HG02885 (cell line): ENCODE data around the gene FBXL15.
A peak's percentile ranks its signal among the peaks of the same experiment; 100 is the strongest.
"Not testable (repeated sequence)": the region's sequence is repeated elsewhere in the genome, so short reads cannot be mapped to it uniquely, and the experiment has no call there.

Experiments used
- ATAC-seq: cut with Tn5 transposase; IDR thresholded peaks from one replicate; pipeline ENCODE4 v1.9.1; 2021; ENCODE audit warnings: mild to moderate bottlenecking; ENCODE audit not compliant: unreplicated experiment, poor library complexity

The FBXL15 gene

GRCh38 chr10:102451105-102451969 lies 30.7 kb downstream of the FBXL15 start, which contains the start of gene C10orf95:
Gene C10orf95 (minus strand): TSS chr10:102451543. CDS start chr10:102451093, 450 bp downstream.
- no peak for ATAC-seq

- no peak for ATAC-seq
Observed at GRCh38 chr10:102452672-102453340, 32.2 kb downstream of the FBXL15 start.

- ATAC-seq: no peak
Observed at GRCh38 chr10:102453502-102453901, 32.9 kb downstream of the FBXL15 start.

GRCh38 chr10:102454662-102455487 lies 34.2 kb downstream of the FBXL15 start:
- not testable (repeated sequence) for ATAC-seq

DNA sequence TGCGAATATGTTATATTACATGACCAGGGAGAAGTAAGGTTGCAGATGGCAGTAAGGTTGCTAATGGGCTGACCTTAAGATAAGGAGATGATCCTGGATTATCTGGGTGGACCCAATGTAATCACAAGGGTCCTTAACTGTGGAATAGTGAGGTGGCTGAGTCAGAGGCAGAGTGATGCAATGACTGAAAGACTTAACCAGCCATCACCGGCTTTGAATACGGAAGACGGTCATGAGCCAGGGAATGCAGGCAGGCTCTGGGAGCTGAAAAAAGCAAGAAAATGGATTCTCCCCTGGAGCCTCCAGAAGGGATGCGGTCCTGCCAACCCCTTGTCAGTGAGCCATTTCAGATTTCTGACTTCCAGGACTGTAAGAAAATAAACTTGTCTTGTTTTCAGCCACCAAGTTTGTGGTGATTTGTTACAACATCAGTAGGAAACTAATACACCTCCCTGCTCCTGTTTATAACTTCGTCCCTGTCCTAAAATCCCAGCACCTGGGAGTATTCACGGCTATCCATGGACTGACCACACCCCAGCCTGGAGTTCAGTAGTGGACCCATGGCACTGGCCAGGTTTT lies 35.3 kb downstream of the FBXL15 start:
- ATAC-seq: no peak

DNA sequence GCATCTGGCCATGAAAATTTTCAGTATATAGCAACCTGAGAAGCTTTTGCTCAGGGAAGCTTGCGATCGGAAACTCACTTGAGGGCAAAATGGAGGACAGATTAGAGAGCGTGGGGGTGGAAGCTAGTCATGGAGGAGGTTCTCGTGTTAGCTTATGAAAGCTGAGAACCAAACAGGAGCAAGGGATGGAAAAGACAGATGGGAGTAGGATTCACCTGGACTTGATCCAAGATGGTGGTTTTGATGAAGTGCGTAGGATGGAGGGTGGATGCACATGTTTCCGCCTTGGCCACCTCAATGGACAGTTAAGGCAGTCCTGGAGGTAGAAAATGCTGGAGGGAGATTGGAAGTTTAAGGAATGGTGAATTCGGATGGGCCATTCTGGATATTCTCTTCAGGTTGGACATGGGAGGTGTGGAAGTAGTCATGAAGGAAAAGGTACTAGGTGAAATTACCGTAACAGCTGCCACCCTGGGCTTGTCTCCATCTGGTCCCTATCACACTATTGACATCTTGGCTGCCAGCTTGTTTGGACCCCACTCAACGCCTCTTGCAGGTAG lies 37.0 kb downstream of the FBXL15 start:
- no peak for ATAC-seq

DNA sequence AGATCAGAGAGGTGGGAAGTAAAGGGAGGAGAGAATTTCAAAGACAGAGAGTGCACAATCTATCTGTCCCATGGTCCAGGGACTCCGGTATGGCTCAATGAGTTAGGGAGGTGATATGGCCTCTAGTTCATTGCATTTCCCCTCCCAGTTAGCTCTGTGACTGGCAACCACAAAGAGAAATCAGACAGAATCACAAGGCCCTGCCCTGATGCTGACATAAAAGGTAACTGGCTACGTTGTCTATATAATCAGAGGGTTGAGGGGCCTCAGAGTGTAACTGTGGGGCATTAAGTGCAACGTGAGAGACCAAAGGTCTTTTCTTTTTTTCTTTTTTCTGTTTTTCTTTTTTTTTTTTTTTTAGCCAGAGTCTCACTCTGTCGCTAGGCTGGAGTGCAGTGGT lies 38.0 kb downstream of the FBXL15 start:
- ATAC-seq: no peak

DNA sequence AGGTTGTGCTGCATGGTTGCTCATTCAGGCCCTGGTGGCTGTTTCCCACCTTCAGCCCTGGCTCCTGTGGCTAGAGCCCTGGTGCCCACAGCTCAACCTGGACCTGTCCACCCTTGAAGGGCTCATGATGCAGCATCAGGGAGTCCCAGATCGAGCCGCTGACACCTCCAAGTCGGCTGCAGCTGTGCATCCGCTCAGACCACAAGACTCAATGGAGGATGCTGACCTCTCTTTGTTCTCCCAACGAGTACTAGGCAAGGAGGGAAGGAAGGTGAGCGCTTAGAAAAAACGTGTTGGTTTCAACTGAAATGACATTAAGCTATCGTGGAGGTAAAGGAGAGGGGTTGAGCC lies 40.2 kb downstream of the FBXL15 start:
- ATAC-seq: peak; percentile 28

DNA sequence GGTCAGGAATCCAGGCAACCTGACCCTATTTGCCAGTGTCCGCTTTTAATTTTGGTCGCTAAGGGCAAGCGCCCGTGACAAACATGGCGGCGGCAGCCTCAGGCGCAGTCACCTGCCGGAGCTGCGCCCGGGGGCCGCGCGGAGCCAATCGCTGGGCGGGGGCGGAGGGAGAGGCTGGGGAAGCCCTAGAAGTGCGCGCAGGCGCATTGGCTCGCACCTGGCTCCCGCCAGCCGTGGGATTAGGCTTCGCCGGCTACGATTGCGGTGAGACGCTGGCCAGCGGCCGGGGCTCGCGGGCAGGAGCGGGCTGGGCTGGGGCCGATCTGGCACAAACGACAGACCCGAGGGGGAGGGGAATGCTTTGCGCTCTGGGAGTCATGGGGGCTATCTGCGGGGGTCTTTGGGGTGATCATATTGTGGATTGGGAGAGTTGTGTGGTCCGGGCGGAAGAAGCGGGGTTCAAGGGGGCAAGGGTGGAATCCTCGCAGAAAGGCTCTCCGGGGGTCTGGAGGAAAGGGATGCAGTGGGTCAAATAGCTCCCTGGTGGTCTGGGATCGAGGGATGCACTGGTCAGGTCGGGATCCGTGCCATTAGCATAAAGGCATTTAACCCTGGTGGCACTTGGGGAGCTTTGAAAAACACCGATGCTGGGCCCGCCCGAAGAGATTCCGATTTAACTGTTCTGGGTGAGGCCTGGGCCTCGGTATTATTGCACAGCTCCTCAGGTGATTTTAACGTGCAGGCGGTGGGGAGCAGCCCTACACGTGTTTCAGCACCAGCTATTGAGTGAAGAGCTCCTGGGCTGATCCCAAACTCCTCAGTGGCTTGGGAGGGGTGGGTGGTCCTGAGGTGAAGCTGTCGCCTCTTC lies 40.8 kb downstream of the FBXL15 start:
- ATAC-seq: peak; percentile 91

DNA sequence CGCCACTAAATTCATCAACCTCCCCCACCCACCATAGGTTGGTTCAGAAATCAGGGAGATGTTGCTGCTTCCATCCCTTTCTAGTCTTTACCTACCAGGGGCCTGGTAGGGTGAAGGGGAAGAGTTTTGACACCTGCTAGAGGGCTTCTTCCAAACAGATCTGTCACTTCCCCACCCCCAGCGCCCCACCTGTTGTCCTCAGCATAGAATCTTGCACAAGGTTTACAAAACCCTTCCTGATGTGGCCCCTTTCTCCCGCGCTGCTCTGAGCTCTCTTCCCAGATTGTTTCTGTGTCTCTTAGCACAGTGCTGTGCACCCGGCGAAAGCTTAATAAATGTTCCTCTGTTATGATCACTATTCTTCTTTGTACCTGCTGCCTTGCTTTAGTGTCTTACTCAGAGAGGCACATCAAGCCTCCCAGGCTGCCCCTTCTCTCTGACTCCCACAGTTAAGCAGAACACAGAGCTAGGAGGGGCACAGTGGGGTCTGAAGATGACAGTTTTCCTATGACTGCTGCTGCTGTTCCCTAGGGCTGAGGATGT lies 41.9 kb downstream of the FBXL15 start:
- ATAC-seq: no peak

DNA sequence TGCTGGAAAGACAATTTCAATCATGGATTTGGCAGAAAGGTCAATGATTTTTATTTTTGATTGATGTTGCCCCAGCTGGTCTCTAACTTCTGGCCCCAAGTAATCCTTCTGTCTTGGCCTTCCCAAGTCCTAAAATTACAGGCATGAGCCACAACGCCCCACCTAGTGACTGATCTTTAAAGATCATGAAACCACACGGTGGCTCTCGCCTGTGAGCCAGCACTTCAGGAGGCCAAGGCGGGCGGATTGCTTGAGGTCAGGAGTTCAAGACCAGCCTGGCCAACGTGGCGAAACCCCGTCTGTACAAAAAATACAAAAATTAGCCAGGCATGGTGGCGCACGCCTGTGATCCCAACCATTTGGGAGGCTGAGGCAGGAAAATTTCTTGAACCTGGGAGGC lies 43.3 kb downstream of the FBXL15 start:
- no peak for ATAC-seq

- no peak for ATAC-seq
Observed at GRCh38 chr10:102465466-102465865, 44.8 kb downstream of the FBXL15 start.

DNA sequence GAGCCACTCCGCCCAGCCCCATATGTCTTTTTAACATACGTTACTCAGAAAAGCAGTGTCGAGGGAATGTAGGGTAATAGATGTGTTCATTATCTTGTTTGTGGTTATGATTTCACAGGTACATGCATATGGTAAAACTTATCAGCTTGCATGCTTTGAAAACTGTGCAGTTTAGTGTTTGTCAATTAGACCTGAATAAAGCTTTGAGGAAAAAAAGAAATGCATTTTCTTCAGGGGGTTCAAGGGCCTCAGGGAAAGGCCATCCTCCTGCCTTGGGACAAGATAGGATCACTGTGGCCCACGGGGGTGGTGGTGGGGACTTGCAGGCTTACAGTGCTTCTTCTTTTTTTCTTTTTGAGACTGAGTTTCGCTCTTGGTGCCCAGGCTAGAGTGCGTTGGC lies 46.7 kb downstream of the FBXL15 start:
- ATAC-seq: no peak

- no peak for ATAC-seq
Observed at GRCh38 chr10:102467971-102468438, 47.4 kb downstream of the FBXL15 start.

- no peak for ATAC-seq
Observed at GRCh38 chr10:102468683-102469082, 48.0 kb downstream of the FBXL15 start.

DNA sequence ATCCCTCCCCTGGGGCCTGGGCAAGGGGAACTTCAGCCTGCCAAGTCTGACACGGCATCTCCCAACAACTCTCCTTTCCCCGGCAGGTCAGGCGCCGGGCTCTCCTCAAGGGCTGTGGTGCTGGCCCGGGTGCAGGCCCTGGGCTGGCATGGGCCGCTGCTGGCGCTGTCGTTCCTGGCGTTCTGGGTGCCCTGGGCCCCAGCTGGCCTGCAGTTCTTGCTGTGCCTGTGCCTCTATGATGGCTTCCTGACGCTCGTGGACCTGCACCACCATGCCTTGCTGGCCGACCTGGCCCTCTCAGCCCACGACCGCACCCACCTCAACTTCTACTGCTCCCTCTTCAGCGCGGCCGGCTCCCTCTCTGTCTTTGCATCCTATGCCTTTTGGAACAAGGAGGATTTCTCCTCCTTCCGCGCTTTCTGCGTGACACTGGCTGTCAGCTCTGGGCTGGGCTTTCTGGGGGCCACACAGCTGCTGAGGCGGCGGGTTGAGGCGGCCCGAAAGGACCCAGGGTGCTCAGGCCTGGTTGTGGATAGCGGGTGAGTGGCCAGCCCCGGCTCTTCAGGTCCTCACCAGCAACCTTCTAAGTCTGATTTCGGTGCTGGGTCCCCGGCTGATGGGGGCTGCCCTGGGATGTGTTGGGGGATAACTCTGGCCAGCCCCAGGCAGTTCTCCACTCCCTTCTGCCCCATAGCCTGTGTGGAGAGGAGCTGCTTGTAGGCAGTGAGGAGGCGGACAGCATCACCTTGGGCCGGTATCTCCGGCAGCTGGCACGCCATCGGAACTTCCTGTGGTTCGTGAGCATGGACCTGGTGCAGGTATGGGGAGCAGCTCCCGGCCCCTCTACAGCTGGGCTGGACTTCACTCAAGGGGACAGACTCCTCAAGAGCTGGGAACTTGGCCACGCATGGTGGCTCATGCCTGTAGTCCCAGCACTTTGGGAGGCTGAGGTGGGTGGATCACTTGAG lies 50.2 kb downstream of the FBXL15 start:
- ATAC-seq: no peak
